Endothelial cell of hepatic sinusoid (primary cell): ENCODE measurements around the gene PHF12.

Experiments used
- in situ Hi-C: cut with HindIII; loops from 2 replicates; pipeline ENCODE4 v1.10.0; 2017; ENCODE audit warnings: low sequenced_read_pairs

The PHF12 gene

GRCh38 chr17:28867276-28867675 lies 84.0 kb downstream of the PHF12 start:
- in situ Hi-C loops, result loop anchor here (5.0 kb wide), 3 partner anchors 60 to 105 kb away; no protein-coding TSS in a partner anchor

GRCh38 chr17:28865946-28866752 lies 85.2 kb downstream of the PHF12 start:
- in situ Hi-C loops, result loop anchor here (5.0 kb wide), 3 partner anchors 61 to 104 kb away; no protein-coding TSS in a partner anchor

GRCh38 chr17:28864991-28865849 lies 86.1 kb downstream of the PHF12 start:
- in situ Hi-C loops, result loop anchor here (5.0 kb wide), 3 partner anchors 62 to 103 kb away; no protein-coding TSS in a partner anchor

- in situ Hi-C loops, result no loop called here
These were observed 87.4 kb downstream of the PHF12 start for GRCh38 chr17:28863953-28864352.

GRCh38 chr17:28862561-28862960 lies 88.8 kb downstream of the PHF12 start:
- in situ Hi-C loops, result no loop called here

GRCh38 chr17:28861393-28862203 lies 89.7 kb downstream of the PHF12 start:
- in situ Hi-C loops, result no loop called here

GRCh38 chr17:28860363-28860808 lies 90.9 kb downstream of the PHF12 start:
- in situ Hi-C loops, result no loop called here

GRCh38 chr17:28858801-28859355 lies 92.4 kb downstream of the PHF12 start:
- in situ Hi-C loops, result no loop called here

GRCh38 chr17:28857905-28858800 lies 93.2 kb downstream of the PHF12 start:
- in situ Hi-C loops, result no loop called here

GRCh38 chr17:28856028-28856574 lies 95.2 kb downstream of the PHF12 start:
- in situ Hi-C loops, result no loop called here

GRCh38 chr17:28855336-28855679 lies 96.0 kb downstream of the PHF12 start:
- in situ Hi-C loops, result no loop called here
